Measurements from ENCODE around the gene DNA2.

Gene DNA2

DNA sequence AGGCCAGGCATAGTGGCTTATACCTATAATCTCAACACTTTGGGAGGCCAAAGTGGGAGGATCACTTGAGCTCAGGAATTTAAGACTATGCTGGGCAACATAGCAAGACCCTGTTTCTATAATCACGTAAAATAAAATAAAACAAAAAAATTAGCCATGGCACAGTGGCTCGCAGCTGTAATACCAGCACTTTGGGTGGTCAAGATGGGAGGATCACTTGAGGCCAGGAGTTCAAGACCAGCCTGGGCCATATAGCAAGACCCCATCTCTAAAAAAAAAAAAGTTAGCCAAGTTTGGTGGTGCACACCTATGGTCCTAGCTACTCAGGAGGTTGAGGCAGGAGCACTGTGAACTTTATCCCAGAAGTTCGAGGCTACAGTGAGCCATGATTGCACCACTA, 30.9 kb downstream of the DNA2 start:
- H2AFZ ChIP-seq (ENCODE audit: insufficient read depth, low read length, poor library complexity), result no peak overlapping the region
- H3K4me3 ChIP-seq (ENCODE audit: low read depth, low read length), result no peak overlapping the region
- H3K79me1 ChIP-seq (ENCODE audit: low read length), result no peaks in the 10 kb centered on the region
- H3K14ac ChIP-seq (ENCODE audit: low read length), result no peak overlapping the region
- H4K12ac ChIP-seq (ENCODE audit: low read depth, low read length), result no peak overlapping the region
- WGBS (ENCODE audit: extremely low coverage, insufficient coverage, insufficient read length), result no CpG with 5 or more reads among the region's 3 CpGs
- no peaks in the 10 kb centered on the region for H3K79me2 ChIP-seq (ENCODE audit: control insufficient read depth, insufficient read depth, low read length, poor library complexity)
- H2AK5ac ChIP-seq (ENCODE audit: low read length), result no peak overlapping the region
- no peak overlapping the region for H3K4me2 ChIP-seq (ENCODE audit: low read length)
- H2BK12ac ChIP-seq (ENCODE audit: low read length), result no peak overlapping the region
- no peak for DNase-seq
- no peak overlapping the region for H3K23ac ChIP-seq (ENCODE audit: low read length)
- H3K4me1 ChIP-seq (ENCODE audit: control insufficient read depth in 1 of 2, insufficient read depth in 2 of 2, low read length in 2 of 2), result no peaks in the 10 kb centered on the region
- no peak overlapping the region for H4K91ac ChIP-seq (ENCODE audit: low read depth, low read length)
- no peak overlapping the region for H3K9ac ChIP-seq (ENCODE audit: low read length)
- H3K9me3 ChIP-seq (ENCODE audit: insufficient read depth, low read depth, low read length), result no peaks in the 10 kb centered on the region
- peaks cover 6 to 14% of the 10 kb centered on the region in 2 experiments for H3K36me3 ChIP-seq (ENCODE audit: control insufficient read depth in 1 of 2, insufficient read depth in 2 of 2, low read length in 2 of 2)
- H4K8ac ChIP-seq (ENCODE audit: low read depth, low read length), result no peak overlapping the region
- H2BK5ac ChIP-seq (ENCODE audit: low read depth, low read length, poor library complexity), result no peak overlapping the region
- H2BK120ac ChIP-seq (ENCODE audit: insufficient read depth, low read length, poor library complexity), result no peak overlapping the region
- H3K27me3 ChIP-seq (ENCODE audit: insufficient read depth, low read length), result no peaks in the 10 kb centered on the region
- H3K27ac ChIP-seq (ENCODE audit: low read depth, low read length), result no peak overlapping the region
- no peak overlapping the region for H3K18ac ChIP-seq (ENCODE audit: low read length)
- no peak overlapping the region for H3K4ac ChIP-seq (ENCODE audit: low read depth, low read length)

DNA sequence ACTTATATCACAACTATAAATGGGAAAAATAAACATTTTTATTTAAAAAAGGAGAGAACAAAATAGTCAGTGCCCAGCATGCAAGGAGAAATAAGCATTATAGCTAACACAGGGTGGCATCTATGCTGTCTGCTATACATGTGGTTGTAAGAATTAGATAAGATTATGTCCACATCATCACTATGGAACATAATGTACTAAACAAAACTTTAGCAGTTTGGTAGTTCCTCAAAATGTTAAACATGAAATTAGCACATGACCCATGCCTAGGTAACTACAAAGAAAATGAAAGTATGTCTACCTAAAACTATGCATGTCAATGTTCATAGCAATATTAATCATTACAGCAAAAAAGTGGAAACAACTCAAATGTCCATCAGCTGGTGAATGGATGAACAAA, 36.0 kb downstream of the DNA2 start:
- no peak overlapping the region for H3K27ac ChIP-seq (ENCODE audit: low read depth, low read length)
- H3K14ac ChIP-seq (ENCODE audit: low read length), result no peak overlapping the region
- no peaks in the 10 kb centered on the region for H3K79me2 ChIP-seq (ENCODE audit: control insufficient read depth, insufficient read depth, low read length, poor library complexity)
- H3K79me1 ChIP-seq (ENCODE audit: low read length), result no peaks in the 10 kb centered on the region
- peaks cover 15 to 16% of the 10 kb centered on the region in 2 experiments for H3K36me3 ChIP-seq (ENCODE audit: control insufficient read depth in 1 of 2, insufficient read depth in 2 of 2, low read length in 2 of 2)
- no peak overlapping the region for H3K18ac ChIP-seq (ENCODE audit: low read length)
- no peak overlapping the region for H4K8ac ChIP-seq (ENCODE audit: low read depth, low read length)
- H3K27me3 ChIP-seq (ENCODE audit: insufficient read depth, low read length), result no peaks in the 10 kb centered on the region
- H4K12ac ChIP-seq (ENCODE audit: low read depth, low read length), result no peak overlapping the region
- H3K4me1 ChIP-seq (ENCODE audit: control insufficient read depth in 1 of 2, insufficient read depth in 2 of 2, low read length in 2 of 2), result no peaks in the 10 kb centered on the region
- no peak overlapping the region for H3K9ac ChIP-seq (ENCODE audit: low read length)
- no peak overlapping the region for H4K91ac ChIP-seq (ENCODE audit: low read depth, low read length)
- H2BK120ac ChIP-seq (ENCODE audit: insufficient read depth, low read length, poor library complexity), result no peak overlapping the region
- H3K23ac ChIP-seq (ENCODE audit: low read length), result no peak overlapping the region
- H3K4me3 ChIP-seq (ENCODE audit: low read depth, low read length), result no peak overlapping the region
- H3K4ac ChIP-seq (ENCODE audit: low read depth, low read length), result no peak overlapping the region
- DNase-seq, result no peak
- H2AK5ac ChIP-seq (ENCODE audit: low read length), result no peak overlapping the region
- no peak overlapping the region for H2BK12ac ChIP-seq (ENCODE audit: low read length)
- H3K4me2 ChIP-seq (ENCODE audit: low read length), result no peak overlapping the region
- no peaks in the 10 kb centered on the region for H3K9me3 ChIP-seq (ENCODE audit: insufficient read depth, low read depth, low read length)
- H2BK5ac ChIP-seq (ENCODE audit: low read depth, low read length, poor library complexity), result no peak overlapping the region
- H2AFZ ChIP-seq (ENCODE audit: insufficient read depth, low read length, poor library complexity), result no peak overlapping the region

DNA sequence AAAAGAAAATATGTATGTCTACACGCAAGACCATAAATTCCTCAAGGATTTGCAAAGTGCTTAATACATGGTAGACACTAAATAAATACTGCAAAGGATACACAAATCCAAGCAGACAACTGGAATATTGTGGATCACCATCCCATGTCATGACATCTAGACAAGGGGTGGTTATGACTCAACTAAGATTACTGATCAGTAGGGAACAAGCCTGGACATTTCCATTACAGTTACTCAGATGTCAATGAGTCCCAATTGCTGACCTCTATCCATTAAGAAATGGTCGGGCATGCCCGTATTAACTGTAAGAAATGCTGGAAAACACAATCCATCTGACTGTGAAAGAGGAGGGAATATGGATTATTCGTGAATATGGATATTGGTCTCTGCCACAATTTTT, 37.1 kb downstream of the DNA2 start:
- Histone ChIP-seq H3K4me2 (ENCODE audit: low read length) (no peak overlapping the region), H3K4me3 (ENCODE audit: low read depth, low read length) (no peak overlapping the region), H4K8ac (ENCODE audit: low read depth, low read length) (no peak overlapping the region), H2BK12ac (ENCODE audit: low read length) (no peak overlapping the region), H2BK5ac (ENCODE audit: low read depth, low read length, poor library complexity) (no peak overlapping the region), H3K27me3 (ENCODE audit: insufficient read depth, low read length) (no peaks in the 10 kb centered on the region), H2BK120ac (ENCODE audit: insufficient read depth, low read length, poor library complexity) (no peak overlapping the region), H2AK5ac (ENCODE audit: low read length) (no peak overlapping the region), H3K23ac (ENCODE audit: low read length) (no peak overlapping the region), H4K12ac (ENCODE audit: low read depth, low read length) (no peak overlapping the region), H3K79me1 (ENCODE audit: low read length) (no peaks in the 10 kb centered on the region), H3K14ac (ENCODE audit: low read length) (no peak overlapping the region), H3K9me3 (ENCODE audit: insufficient read depth, low read depth, low read length) (no peaks in the 10 kb centered on the region), H3K27ac (ENCODE audit: low read depth, low read length) (no peak overlapping the region), H4K91ac (ENCODE audit: low read depth, low read length) (no peak overlapping the region), H2AFZ (ENCODE audit: insufficient read depth, low read length, poor library complexity) (no peak overlapping the region), H3K18ac (ENCODE audit: low read length) (no peak overlapping the region), H3K79me2 (ENCODE audit: control insufficient read depth, insufficient read depth, low read length, poor library complexity) (no peaks in the 10 kb centered on the region), H3K36me3 (ENCODE audit: control insufficient read depth in 1 of 2, insufficient read depth in 2 of 2, low read length in 2 of 2) (peaks cover 13 to 16% of the 10 kb centered on the region in 2 experiments), H3K4me1 (ENCODE audit: control insufficient read depth in 1 of 2, insufficient read depth in 2 of 2, low read length in 2 of 2) (no peaks in the 10 kb centered on the region), H3K4ac (ENCODE audit: low read depth, low read length) (no peak overlapping the region), H3K9ac (ENCODE audit: low read length) (no peak overlapping the region)
- no peak for DNase-seq
- no CpG with 5 or more reads among the region's 4 CpGs for WGBS (ENCODE audit: extremely low coverage, insufficient coverage, insufficient read length)

DNA sequence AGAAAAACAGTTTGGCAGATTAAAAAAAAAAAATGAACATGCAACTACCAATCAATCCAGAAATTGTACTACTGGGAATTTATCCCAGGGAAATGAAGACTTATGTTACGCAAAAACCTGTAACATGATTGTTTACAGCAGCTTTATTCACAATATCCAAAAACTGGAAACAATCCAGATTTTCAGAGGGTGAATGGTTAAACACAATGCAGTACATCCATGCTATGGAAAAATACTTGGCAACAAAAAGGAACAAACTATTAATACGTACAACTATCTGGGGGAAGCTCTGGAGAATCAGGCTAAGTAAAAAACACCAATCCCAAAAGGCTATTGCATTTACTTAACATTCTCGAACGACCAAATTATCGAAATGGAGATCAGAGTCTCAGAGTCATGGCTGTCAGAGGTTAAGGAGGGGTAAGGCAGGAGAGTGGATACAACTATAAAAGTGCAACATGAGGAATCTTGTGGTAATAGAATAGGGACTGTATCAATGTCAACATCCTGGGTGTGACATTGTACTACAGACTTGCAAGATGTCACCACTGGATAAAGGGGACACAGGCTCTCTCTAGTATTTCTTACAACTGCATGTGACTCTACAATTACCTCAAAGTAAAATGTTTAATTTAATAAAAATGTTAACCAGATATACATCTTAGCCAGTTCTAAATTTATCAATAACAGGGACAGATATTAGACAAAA, 43.2 kb downstream of the DNA2 start:
- no peak overlapping the region for H4K12ac ChIP-seq (ENCODE audit: low read depth, low read length)
- H4K8ac ChIP-seq (ENCODE audit: low read depth, low read length), result no peak overlapping the region
- no peaks in the 10 kb centered on the region for H3K79me1 ChIP-seq (ENCODE audit: low read length)
- H3K27me3 ChIP-seq (ENCODE audit: insufficient read depth, low read length), result no peaks in the 10 kb centered on the region
- H3K9me3 ChIP-seq (ENCODE audit: insufficient read depth, low read depth, low read length), result no peaks in the 10 kb centered on the region
- H3K27ac ChIP-seq (ENCODE audit: low read depth, low read length), result no peak overlapping the region
- H4K91ac ChIP-seq (ENCODE audit: low read depth, low read length), result no peak overlapping the region
- no peak overlapping the region for H3K4ac ChIP-seq (ENCODE audit: low read depth, low read length)
- no peak overlapping the region for H3K4me3 ChIP-seq (ENCODE audit: low read depth, low read length)
- no peak overlapping the region for H2AK5ac ChIP-seq (ENCODE audit: low read length)
- no peak overlapping the region for H3K18ac ChIP-seq (ENCODE audit: low read length)
- H3K79me2 ChIP-seq (ENCODE audit: control insufficient read depth, insufficient read depth, low read length, poor library complexity), result no peaks in the 10 kb centered on the region
- H3K14ac ChIP-seq (ENCODE audit: low read length), result no peak overlapping the region
- no peaks in the 10 kb centered on the region for H3K4me1 ChIP-seq (ENCODE audit: control insufficient read depth in 1 of 2, insufficient read depth in 2 of 2, low read length in 2 of 2)
- H3K23ac ChIP-seq (ENCODE audit: low read length), result no peak overlapping the region
- H3K4me2 ChIP-seq (ENCODE audit: low read length), result no peak overlapping the region
- H2BK12ac ChIP-seq (ENCODE audit: low read length), result no peak overlapping the region
- no peak overlapping the region for H3K9ac ChIP-seq (ENCODE audit: low read length)
- H2BK120ac ChIP-seq (ENCODE audit: insufficient read depth, low read length, poor library complexity), result no peak overlapping the region
- no peak overlapping the region for H2BK5ac ChIP-seq (ENCODE audit: low read depth, low read length, poor library complexity)
- DNase-seq, result no peak
- no CpG with 5 or more reads among the region's 5 CpGs for WGBS (ENCODE audit: extremely low coverage, insufficient coverage, insufficient read length)
- no peak overlapping the region for H2AFZ ChIP-seq (ENCODE audit: insufficient read depth, low read length, poor library complexity)
- H3K36me3 ChIP-seq (ENCODE audit: control insufficient read depth in 1 of 2, insufficient read depth in 2 of 2, low read length in 2 of 2), result peaks cover 19 to 24% of the 10 kb centered on the region in 2 experiments

Data from trophoblast cell (in vitro differentiated cells and primary cell).